K562 (cell line): ENCODE measurements around the gene ANKRD27. TPM values are rescaled to one million over a fixed set of nuclear protein-coding genes. Genes with fewer than 3 reads are reported as not detected.

Source experiments
- ZNF253 ChIP-seq: fragments of 250-450 bp; sonication (Bioruptor Pico); conservative IDR thresholded peaks from 2 replicates; pipeline ENCODE4 v1.6.1; 2021; ENCODE audit warnings: mild to moderate bottlenecking
- polyA plus RNA-seq, 8 experiments: library from polyadenylated mRNA; depleted of rRNA in 4 of 8; stranded (reverse) in 5 of 8; unstranded in 3 of 8; fragments of >200 nt; fragmentation: Nextera tagmentation in 2 of 8; fragmentation: Illumina TruSeq in 1 of 8; extraction: Ambion mirVana in 2 of 8; extraction: Trizol in 1 of 8; gene quantifications; 2 replicates each; pipeline versions ENCODE4 v1.2.1 to v1.2.3, GENCODE V29; 2011 to 2014; ENCODE audit warnings: inconsistent platforms in 1 of 8, missing spikeins in 1 of 8
- total RNA-seq, 7 experiments: library from RNA; depleted of rRNA in 6 of 7; stranded (reverse); fragments of >200 nt in 6 of 7; fragmentation: Illumina TruSeq in 2 of 7; extraction: Trizol in 2 of 7; gene quantifications; 2 replicates each; pipeline versions ENCODE4 v1.2.1 to v1.2.3, GENCODE V29; 2011 to 2021; ENCODE audit warnings: low replicate concordance in 1 of 7
- TF ChIP-seq, protein P1 (sequence below): fragments of 200-400 bp; formaldehyde crosslinking; IDR thresholded peaks from 2 replicates; pipeline ENCODE4 v1.6.1; 2017; ENCODE audit warnings: mild to moderate bottlenecking, low read depth, low read length, moderate library complexity
- TF ChIP-seq, protein P2 (sequence below), 2 experiments: fragments of 450-650 bp; IDR thresholded peaks; 2 replicates each; pipeline ENCODE4 v1.6.1; 2016; ENCODE audit warnings: mild to moderate bottlenecking in 2 of 2, borderline replicate concordance in 1 of 2, low read depth in 1 of 2, moderate library complexity in 1 of 2
- TF ChIP-seq, protein P3 (sequence below): fragments of 450-650 bp; IDR thresholded peaks from 2 replicates; pipeline ENCODE4 v1.6.1; 2016; ENCODE audit warnings: missing biosample characterization, missing genetic modification characterization

ANKRD27 gene
- total and polyA plus RNA-seq, 9 of the 15 experiments (the other 6 are each of a cell fraction or from before 2014, with no cell fraction given) = 5.3 to 71.3 (median 54.2) TPM

DNA sequence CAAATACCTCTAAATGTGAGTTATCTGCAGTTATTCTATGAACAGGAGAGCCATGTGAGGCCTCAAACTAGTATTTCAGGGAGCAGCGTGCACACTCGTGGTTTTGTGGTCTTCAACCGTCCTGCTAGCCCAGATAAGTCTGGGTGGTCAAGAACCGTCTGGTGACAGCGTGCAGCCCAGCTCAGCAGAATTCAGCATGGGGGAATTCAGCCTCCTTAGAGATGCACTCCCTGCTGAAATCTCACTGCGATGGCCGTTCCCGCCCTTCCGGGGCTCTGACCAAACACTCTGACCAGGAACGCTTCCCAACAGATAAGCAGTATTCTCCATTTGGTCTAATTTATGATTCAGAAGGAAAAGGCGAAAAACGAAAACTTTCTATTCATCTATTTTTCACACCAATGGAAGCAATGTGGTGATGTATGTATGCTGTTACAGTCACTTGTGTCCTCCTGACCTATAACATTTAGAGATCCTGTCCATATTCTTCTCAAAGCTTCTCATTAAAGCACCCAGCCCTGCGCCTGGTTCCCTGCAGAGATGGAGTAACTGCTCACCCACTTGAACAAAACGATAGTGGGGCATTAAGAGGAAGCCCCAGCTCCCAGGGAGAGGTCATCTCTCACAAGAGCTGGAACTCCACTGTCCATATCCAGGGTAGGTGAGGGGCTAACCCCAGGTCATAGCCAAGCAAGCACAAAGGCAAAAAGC lies 2.9 kb downstream of the ANKRD27 start (continued):
- TF ChIP-seq, protein P1, sequence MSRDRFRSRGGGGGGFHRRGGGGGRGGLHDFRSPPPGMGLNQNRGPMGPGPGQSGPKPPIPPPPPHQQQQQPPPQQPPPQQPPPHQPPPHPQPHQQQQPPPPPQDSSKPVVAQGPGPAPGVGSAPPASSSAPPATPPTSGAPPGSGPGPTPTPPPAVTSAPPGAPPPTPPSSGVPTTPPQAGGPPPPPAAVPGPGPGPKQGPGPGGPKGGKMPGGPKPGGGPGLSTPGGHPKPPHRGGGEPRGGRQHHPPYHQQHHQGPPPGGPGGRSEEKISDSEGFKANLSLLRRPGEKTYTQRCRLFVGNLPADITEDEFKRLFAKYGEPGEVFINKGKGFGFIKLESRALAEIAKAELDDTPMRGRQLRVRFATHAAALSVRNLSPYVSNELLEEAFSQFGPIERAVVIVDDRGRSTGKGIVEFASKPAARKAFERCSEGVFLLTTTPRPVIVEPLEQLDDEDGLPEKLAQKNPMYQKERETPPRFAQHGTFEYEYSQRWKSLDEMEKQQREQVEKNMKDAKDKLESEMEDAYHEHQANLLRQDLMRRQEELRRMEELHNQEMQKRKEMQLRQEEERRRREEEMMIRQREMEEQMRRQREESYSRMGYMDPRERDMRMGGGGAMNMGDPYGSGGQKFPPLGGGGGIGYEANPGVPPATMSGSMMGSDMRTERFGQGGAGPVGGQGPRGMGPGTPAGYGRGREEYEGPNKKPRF = no peak
- TF ChIP-seq ZNF253 (CRISPR knock-in tag) = no peak
- TF ChIP-seq, protein P2, sequence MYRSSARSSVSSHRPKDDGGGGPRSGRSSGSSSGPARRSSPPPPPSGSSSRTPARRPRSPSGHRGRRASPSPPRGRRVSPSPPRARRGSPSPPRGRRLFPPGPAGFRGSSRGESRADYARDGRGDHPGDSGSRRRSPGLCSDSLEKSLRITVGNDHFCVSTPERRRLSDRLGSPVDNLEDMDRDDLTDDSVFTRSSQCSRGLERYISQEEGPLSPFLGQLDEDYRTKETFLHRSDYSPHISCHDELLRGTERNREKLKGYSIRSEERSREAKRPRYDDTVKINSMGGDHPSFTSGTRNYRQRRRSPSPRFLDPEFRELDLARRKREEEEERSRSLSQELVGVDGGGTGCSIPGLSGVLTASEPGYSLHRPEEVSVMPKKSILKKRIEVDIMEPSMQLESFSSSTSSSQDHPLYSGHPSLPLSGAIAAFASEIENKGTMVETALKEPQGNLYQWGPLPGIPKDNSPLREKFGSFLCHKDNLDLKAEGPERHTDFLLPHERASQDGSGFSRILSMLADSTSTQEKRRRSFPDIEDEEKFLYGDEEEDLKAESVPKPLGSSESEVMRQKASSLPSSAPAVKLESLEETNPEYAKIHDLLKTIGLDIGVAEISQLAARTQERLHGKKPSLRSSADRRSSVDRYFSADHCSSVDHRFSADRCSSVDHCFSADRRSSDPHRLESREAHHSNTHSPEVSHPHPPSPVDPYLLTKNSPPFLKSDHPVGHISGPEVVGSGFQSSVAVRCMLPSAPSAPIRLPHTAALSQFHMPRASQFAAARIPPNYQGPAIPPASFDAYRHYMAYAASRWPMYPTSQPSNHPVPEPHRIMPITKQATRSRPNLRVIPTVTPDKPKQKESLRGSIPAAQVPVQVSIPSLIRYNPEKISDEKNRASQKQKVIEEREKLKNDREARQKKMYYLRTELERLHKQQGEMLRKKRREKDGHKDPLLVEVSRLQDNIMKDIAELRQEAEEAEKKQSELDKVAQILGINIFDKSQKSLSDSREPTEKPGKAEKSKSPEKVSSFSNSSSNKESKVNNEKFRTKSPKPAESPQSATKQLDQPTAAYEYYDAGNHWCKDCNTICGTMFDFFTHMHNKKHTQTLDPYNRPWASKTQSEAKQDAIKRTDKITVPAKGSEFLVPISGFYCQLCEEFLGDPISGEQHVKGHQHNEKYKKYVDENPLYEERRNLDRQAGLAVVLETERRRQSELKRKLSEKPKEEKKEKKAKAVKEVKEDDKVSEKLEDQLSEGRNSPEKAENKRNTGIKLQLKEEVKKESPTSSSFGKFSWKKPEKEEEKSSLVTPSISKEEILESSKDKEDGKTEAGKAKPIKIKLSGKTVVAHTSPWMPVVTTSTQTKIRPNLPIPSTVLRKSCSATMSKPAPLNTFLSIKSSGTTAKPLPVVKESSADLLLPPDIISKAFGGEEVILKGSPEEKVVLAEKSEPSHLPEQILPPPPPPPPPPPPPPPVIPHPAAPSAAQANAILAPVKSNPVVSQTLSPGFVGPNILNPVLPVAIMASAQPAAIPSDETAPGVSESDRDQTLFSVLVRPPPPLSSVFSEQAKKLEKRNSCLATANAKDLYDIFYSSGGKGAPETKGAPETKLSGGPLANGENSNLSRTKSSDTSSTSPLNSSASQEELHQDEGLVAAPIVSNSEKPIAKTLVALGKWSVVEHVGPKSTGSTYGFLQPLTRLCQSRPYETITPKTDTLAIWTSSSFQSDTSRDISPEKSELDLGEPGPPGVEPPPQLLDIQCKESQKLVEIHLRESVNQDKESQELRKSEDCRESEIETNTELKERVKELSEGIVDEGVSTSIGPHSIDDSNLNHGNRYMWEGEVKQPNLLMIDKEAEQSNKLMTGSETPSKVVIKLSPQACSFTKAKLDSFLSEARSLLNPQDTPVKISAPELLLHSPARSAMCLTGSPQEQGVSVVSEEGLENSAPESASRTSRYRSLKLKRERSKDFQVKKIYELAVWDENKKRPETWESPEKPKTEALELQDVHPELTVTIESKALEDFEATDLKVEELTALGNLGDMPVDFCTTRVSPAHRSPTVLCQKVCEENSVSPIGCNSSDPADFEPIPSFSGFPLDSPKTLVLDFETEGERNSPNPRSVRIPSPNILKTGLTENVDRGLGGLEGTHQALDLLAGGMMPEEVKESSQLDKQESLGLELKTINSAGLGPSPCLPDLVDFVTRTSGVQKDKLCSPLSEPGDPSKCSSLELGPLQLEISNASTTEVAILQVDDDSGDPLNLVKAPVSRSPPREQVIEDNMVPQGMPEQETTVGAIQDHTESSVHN (IDR thresholded peaks at IDR 0.05; ENCODE audit: borderline replicate concordance in 1 of 2, low read depth in 1 of 2) = peak in 1 of 2 experiments; percentile 69; a peak in 1 of 4 replicates
- TF ChIP-seq, protein P3, sequence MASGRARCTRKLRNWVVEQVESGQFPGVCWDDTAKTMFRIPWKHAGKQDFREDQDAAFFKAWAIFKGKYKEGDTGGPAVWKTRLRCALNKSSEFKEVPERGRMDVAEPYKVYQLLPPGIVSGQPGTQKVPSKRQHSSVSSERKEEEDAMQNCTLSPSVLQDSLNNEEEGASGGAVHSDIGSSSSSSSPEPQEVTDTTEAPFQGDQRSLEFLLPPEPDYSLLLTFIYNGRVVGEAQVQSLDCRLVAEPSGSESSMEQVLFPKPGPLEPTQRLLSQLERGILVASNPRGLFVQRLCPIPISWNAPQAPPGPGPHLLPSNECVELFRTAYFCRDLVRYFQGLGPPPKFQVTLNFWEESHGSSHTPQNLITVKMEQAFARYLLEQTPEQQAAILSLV (tag) = no peak
